ENCODE data around the gene ENTHD1.

Gene ENTHD1

GRCh38 chr22:39893526-39893925, at the start of gene ENTHD1:
Gene ENTHD1 (minus strand): TSS chr22:39893760. CDS start chr22:39887748, 6,012 bp downstream.
- no peak for TF ChIP-seq CTCF (IDR thresholded peaks at IDR 0.05; ENCODE audit: control insufficient read depth, extremely low read depth, insufficient read depth)
- DNase-seq (ENCODE audit: low read depth) = no peak
- no peak within 1 kb of the TSS for H3K4me3 ChIP-seq (ENCODE audit: low read depth, low read length)

GRCh38 chr22:39943337-39943736, 49.8 kb upstream of the ENTHD1 start:
- DNase-seq (ENCODE audit: low read depth) = no peak

GRCh38 chr22:39942439-39943230, 49.1 kb upstream of the ENTHD1 start:
- H3K4me3 ChIP-seq (ENCODE audit: low read depth, low read length) = no peak overlapping the region
- TF ChIP-seq CTCF (IDR thresholded peaks at IDR 0.05; ENCODE audit: control insufficient read depth, extremely low read depth, insufficient read depth) = no peak
- no peak for DNase-seq (ENCODE audit: low read depth)

More at GRCh38 chr22:39943337-39943736, 49.8 kb upstream of the ENTHD1 start:
- no peak overlapping the region for H3K4me3 ChIP-seq (ENCODE audit: low read depth, low read length)
- no peak for TF ChIP-seq CTCF (IDR thresholded peaks at IDR 0.05; ENCODE audit: control insufficient read depth, extremely low read depth, insufficient read depth)

- DNase-seq (ENCODE audit: low read depth) = no peak
- H3K4me3 ChIP-seq (ENCODE audit: low read depth, low read length) = no peak overlapping the region
- TF ChIP-seq CTCF (IDR thresholded peaks at IDR 0.05; ENCODE audit: control insufficient read depth, extremely low read depth, insufficient read depth) = no peak
Observed at GRCh38 chr22:39941601-39942000, 48.0 kb upstream of the ENTHD1 start.

GRCh38 chr22:39940757-39941305, 47.3 kb upstream of the ENTHD1 start:
- no peak for DNase-seq (ENCODE audit: low read depth)
- 0 out of 2 replicates have a peak, but pooled peaks have one; percentile 6 for TF ChIP-seq CTCF (IDR thresholded peaks at IDR 0.05; ENCODE audit: control insufficient read depth, extremely low read depth, insufficient read depth)
- no peak overlapping the region for H3K4me3 ChIP-seq (ENCODE audit: low read depth, low read length)

- no peak overlapping the region for H3K4me3 ChIP-seq (ENCODE audit: low read depth, low read length)
- no peak for DNase-seq (ENCODE audit: low read depth)
- no peak for TF ChIP-seq CTCF (IDR thresholded peaks at IDR 0.05; ENCODE audit: control insufficient read depth, extremely low read depth, insufficient read depth)
Observed at GRCh38 chr22:39939830-39940229, 46.3 kb upstream of the ENTHD1 start.
